ENCODE data around the gene SOX21.

SOX21 gene

GRCh38 chr13:94679614-94680013 is 32.7 kb downstream of the SOX21 start:
- no peak for DNase-seq (ENCODE audit: low spot score)

DNA sequence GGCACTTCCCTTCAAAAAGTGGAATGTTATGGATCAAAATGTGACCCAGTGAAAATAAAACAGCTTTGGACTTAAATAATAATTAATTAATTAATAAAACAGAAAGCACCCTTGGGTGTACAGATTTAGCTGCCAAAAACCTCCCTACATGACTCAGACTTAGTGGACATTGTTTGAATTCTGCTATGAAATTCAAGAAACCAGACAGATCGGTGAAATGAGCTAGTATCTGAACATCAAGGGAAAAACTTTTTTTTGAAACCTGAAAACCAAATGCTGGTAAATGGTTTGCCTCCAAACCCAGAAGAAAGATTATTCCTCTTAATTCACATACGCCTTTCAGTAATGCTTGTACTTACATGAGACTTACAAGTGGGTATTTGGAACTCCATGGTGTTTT is 33.5 kb downstream of the SOX21 start:
- no peak for DNase-seq (ENCODE audit: low spot score)

DNA sequence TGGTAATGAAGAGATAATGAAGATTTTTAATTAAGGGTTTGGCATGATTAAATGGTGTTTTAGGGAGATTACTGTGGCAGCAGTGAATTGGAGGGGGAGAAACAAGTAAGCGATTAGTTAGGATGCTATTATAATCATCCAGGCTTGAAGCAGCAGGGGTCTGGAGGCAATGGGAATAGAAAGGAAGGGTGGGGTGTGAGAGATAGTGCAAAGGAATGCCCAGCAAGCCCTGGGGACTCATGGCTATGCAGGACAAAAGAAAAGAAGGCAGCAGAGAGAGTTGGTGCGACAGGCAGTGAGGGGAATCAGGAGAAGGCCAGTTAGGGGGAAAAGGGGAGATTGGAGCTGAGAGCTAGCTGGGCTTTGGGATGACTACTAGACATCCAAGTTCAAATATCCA is 34.5 kb downstream of the SOX21 start:
- DNase-seq (ENCODE audit: low spot score), result no peak

- DNase-seq (ENCODE audit: low spot score), result no peak
Observed at GRCh38 chr13:94674609-94675348, 37.6 kb downstream of the SOX21 start.

DNA sequence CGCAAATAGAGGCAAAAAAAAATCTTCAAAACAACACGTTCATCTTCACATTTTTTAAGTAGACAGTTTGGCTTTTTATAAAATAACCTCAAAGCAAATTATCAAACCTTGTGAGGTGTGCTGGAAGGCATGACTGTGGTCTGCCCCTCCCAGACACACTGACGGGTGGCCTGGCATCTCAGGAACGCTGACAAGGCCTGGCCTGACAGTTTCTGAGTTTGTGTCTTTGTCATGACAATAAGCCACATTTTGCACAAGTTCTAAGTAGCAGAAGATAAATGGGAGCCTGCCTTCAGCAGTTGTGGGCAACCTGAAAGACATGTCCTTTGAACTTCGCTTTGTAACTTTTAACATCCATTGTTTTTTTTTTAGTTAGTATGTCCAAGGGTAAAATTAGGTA is 38.5 kb downstream of the SOX21 start:
- DNase-seq (ENCODE audit: low spot score), result no peak

DNA sequence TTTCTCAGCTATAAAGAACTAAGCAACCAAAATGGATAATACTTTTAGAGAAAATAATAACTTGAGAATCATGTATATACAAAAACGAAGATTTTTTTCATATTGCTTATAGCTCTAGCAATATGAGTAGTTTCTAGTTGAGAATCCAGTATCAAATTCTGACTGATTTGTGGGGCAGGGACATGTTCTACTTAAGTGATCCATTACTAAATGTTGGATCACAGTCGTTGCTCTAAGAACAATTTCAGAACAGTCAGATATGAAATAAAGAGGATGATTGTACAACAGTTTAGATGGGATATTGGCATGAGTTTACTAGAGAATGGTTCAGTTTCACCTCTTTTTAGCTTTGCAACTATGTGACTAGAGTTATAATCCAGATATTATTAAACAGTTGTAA is 39.9 kb downstream of the SOX21 start:
- DNase-seq (ENCODE audit: low spot score), result no peak

DNA sequence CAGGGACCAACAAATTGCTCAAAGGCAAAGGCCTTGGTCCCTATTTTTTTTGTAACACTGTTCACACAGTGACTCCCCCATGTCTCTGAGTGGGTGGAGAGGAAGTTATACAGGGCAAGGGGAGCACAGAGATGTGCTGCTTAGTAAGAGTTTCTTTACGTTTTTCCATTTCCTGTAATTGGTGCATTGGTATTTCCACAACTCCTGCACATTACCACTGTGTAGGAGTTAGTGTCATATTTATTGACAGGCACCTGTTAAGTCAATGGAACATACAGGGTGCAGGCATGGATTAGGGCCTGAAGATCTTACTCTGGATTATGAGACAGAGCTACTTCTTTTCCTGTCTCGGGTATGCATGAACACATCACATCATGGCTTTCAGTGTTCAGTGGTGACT is 45.2 kb downstream of the SOX21 start:
- DNase-seq (ENCODE audit: low spot score), result no peak

DNA sequence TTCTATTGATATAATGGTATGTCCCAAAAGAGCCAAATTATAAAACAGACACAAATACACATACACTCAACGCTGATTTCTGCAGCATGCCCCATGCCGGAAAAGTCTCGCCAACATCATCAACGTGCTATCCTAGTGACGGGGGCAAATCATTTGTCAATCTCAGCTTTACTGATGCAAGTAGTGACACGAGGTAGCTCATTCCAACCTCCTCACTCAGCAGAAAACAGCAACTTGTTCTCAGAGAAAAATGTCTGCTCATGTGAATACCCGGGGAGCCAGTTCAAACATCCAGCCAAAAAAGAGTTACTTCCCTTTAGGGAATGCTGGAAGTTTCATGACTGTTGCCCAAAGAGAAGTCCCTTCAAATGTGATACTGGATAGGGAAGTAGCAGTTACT is 46.3 kb downstream of the SOX21 start:
- no peak for DNase-seq (ENCODE audit: low spot score)

- DNase-seq (ENCODE audit: low spot score), result no peak
Observed at GRCh38 chr13:94664889-94665288, 47.5 kb downstream of the SOX21 start.

- no peak for DNase-seq (ENCODE audit: low spot score)
Observed at GRCh38 chr13:94662274-94662945, 49.9 kb downstream of the SOX21 start.

GRCh38 chr13:94661406-94661805 is 50.9 kb downstream of the SOX21 start:
- no peak for DNase-seq (ENCODE audit: low spot score)

DNA sequence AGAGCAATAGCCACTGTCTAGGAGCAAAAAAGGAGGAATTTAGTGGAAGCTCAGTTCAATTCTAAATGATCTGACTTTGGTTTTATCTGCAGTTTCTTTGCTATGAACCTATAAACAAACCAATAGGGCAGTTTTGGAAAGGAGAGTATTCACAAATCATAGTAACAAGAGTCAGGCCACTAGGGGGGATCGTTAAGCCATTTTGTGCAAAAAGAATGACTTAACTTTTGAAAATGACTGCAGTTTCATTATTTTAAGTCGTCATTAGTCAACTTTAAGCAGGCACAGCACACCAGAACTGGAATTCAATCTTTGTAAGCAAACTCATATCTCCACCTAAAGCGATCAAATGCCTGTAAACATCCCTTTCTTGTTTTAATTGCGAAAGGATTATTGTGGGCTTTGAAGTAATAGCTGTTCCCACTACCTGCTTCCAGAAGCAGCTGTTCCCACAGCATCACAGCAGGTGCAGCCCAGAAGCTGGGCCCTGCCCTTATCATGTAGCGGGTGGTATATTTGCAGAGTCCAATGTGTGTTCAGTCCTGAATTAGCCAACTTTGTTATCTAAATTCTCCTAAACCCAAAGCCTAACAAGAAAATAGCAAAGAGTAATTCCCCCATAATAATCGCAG is 51.5 kb downstream of the SOX21 start:
- DNase-seq (ENCODE audit: low spot score), result no peak
